GM18909 (cell line): ENCODE measurements around the gene TUBA4A.

Source experiments
- ATAC-seq: cut with Tn5 transposase; IDR thresholded peaks from one replicate; pipeline ENCODE4 v1.9.1; 2021; ENCODE audit warnings: mild to moderate bottlenecking; ENCODE audit not compliant: unreplicated experiment, poor library complexity

TUBA4A gene

GRCh38 chr2:219245899-219246230, 7.9 kb downstream of the TUBA4A start:
- no peak for ATAC-seq

DNA sequence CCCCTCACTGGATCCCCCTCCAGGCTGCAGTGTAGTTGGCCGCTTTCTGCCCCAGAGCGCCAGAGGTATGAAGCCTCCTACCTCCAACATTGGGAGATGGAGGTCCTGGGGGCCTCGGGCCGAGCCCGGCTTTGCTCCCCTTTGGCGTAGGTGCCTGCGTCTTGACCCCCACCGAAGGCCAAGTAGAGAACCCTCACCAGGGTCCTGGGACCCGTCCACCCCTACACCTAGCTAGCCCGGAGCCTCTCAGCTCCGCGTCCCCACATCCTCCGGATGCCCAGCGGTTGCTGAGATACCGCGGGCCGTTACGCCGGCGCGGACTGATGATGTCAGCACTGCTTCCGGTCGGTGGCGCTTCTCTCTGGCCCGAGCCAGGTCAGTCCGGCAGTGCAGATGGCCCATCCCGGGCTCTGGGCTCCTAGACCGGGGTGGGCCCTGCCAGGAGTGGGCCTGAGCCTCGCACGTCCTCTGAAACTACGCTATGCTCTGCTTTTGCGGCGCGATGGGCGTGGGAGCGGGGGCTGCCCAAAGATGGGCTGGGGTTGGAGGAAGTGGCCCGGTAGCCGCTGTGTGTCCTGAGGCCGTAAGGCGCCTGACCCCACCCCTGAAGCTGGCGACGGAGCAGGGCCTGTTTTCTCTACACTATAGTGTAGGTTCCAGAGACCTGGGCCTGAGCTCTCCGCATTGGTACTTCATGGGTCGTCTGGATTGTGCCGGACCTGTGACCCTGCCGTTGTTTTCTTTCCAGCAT, 8.4 kb downstream of the TUBA4A start, which contains the start of the genes GLB1L and STK16:
TSS of gene GLB1L (minus strand) at position 297 of the 751 bp plus-strand sequence. CDS start 1,871 bp downstream, outside the sequence.
TSS of gene STK16 (plus strand) at position 332 of the 751 bp plus-strand sequence. CDS start 521 bp downstream, outside the sequence.
- peak; percentile 66 for ATAC-seq

DNA sequence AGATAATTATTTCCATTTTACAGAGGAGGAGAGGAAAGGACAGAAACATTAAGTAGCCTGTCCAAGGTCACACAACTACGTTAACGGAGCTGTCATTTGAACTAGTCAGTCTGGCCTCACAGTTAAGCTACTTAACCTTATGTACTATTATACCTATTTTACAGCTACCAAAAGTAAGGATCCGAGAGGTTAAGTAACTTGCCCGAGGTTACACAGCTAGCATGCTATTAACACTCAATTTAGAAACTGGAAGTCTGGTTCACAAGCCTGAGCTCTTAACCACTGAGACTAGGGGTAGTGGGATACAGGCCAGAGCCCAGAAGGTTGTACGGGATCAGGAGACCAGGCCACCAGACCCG, 8.9 kb downstream of the TUBA4A start:
- ATAC-seq = no peak

DNA sequence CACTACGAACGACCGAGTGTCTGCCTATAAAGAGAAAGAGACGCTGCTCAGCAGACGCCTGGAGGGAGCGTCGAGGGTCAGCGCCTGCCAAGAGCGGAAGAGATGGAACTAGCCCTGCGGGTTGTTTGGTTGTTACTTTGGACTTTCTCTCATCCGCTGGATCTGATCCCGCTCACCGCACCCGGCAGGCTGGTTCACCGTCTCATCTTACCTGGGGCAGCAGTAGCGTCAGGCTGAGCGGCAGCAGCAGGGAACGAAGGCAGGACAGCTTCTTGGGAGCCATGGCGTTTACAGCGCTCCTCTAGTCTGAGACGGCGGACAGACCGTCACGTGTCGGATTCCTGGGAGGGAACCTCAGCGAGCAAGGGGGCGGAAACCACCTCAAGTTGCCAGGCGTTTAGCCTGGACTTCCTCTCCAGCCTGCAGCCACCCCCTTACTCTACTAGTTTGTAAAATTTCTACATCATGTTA, 10.4 kb downstream of the TUBA4A start:
- no peak for ATAC-seq

DNA sequence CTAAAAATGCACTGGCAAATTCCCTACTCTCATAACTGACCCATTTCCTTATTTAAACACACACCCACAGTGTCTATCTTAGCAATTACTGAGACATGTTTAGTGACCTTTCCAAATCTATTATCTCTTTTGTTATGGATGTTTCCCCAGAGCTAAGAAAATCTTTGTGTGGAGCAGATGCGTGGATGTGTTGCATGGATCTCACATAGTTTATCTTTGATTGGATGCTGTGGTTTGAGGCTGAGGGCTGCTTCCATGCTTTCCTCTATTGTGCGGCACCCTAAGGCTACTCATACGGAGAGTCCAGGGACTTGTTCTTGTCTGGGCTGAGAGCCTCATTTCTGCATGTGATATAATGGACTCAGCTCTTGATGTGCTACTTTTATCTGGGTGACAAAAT, 19.4 kb downstream of the TUBA4A start:
- ATAC-seq = no peak

- ATAC-seq = peak; percentile 19
Observed at GRCh38 chr2:219230059-219230540, 23.6 kb downstream of the TUBA4A start.

DNA sequence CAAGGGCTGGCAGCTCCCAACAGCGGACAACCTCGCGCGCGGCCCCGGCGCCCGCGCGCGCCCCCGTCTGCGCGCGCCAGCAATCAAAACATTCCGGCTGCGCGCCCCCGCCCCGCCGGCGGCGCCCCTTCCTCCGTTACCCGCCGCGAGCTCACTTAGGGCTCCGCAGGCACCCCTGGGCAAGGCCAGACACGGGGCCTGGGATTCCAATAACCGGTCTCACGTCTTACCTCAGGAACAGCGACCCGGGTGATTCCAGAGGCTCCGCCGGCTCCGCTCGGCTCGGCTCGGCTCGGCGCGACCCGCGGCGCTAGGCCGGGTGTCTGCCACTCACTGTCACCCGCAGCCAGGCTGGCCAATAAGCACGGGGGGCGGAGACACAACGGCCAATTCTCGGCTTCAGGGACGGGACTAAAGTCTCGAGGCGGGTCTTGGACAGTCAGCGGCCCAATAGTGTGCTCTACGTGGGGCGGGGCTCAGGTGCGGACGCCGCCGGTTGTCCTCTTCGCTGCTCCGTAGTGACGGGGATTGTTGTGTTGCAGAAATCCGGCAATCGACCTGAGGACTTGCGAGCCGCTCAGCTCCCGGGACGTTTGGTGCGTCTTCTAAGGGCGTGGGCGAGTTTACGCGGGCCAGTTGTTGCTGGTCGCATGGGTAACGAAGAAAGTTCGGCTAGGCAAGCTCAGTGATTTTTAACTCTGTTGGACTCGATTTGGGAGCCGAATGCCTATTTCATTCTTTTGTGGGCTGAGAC, 24.2 kb downstream of the TUBA4A start, which contains the start of the genes ANKZF1 and ATG9A:
TSS of gene ANKZF1 (plus strand) at position 502 of the 754 bp plus-strand sequence. CDS start 452 bp downstream, outside the sequence.
TSS of gene ATG9A (minus strand) at position 332 of the 754 bp plus-strand sequence. CDS start 1,612 bp downstream, outside the sequence.
- peak; percentile 97 for ATAC-seq

GRCh38 chr2:219228911-219229304, 24.8 kb downstream of the TUBA4A start:
- no peak for ATAC-seq

- ATAC-seq = no peak
Observed at GRCh38 chr2:219228041-219228910, 25.4 kb downstream of the TUBA4A start.

DNA sequence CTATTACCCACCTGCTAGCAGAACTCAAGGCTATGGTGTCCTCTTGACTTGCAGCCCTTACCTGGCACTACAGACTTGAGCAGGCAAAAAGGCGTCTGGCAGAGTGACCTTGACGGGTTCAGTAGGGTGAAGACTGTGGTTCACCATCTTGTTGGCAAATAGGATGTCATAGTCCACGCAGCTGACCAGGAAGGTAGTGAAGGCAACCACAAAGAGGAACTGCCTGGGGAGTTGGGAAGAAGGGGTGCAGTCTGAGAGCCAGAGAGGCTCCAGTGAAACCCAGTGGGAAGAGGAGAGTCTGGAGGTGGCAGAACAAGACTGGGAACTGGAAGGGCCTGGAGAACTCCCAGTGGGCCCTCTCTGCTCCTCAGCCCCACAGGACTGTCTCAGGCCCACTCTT, 28.4 kb downstream of the TUBA4A start:
- ATAC-seq = no peak

DNA sequence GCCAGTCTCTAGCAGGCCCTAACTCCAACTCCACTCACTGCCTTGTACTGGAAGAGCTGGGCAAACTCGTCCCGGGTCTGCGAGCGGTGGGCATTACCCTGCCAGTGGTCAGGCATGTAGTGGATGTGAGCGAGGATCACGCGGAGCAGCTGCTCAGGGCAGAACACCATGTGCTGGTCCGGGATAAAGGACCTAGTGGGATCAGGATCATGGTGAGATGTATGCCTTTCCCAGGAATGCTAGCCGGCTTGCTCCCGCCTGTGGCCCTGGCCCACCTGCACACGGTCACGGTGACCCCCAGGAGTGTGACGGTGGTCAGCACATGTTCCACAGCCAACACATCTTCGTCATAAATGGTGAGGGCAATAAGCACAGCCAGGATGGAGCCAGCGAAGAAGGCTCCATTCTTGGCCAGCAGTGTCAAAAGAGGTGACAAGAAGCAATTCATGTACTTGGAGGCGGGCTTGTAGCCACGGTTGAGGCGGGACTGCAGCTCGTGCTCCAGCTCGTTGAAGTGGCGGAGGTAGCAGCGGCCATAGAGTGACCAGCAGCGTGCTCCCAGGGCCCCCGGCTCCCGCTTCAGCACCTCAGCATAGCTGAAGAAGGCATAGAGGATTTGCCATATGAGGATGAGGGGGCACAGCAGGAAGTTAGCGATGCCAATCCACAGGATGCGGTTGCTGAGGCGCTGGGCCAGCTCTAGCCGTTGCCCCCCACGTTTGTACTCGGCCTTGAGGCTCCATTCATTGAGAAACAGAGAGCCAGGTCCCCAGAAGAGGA, 29.7 kb downstream of the TUBA4A start:
- no peak for ATAC-seq

GRCh38 chr2:219221957-219222518, 31.7 kb downstream of the TUBA4A start:
- no peak for ATAC-seq

- ATAC-seq = no peak
Observed at GRCh38 chr2:219220652-219221402, 32.9 kb downstream of the TUBA4A start.

DNA sequence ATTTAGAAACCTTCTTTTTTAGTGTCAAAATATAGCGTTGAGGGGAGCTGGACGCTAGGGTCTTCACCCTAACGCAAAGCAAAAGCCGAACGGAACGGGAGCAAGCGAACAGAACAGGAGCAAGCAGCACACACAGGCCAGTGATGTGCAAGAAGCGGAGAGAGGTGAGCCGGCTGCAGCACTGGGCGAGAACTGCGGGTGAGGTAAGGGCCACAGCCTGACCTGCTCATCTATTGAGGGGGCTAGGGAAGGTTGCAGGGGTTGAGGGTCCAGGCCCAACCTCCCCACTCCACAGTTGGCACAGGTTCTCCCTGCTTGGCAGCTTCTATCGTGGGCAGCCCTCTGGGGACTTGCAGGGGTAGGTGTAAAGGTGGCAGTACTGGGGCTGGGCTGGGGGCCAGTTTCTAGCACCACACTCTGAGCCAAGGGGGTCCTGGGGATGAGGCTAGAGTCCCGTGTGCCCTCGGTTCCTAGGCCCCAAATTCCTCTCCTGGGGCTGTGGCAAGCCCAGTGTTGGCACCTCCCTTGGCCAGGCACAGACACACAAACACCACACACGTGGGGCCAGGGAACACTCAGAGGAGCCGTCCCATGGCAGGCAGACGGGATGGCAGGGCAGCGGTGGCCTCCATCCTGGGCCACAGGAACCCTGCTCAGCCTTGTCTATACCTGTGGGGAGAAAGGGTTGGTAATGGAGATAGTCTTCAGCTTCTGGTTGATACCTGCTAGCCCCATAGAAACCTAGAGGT, 33.8 kb downstream of the TUBA4A start:
- no peak for ATAC-seq

DNA sequence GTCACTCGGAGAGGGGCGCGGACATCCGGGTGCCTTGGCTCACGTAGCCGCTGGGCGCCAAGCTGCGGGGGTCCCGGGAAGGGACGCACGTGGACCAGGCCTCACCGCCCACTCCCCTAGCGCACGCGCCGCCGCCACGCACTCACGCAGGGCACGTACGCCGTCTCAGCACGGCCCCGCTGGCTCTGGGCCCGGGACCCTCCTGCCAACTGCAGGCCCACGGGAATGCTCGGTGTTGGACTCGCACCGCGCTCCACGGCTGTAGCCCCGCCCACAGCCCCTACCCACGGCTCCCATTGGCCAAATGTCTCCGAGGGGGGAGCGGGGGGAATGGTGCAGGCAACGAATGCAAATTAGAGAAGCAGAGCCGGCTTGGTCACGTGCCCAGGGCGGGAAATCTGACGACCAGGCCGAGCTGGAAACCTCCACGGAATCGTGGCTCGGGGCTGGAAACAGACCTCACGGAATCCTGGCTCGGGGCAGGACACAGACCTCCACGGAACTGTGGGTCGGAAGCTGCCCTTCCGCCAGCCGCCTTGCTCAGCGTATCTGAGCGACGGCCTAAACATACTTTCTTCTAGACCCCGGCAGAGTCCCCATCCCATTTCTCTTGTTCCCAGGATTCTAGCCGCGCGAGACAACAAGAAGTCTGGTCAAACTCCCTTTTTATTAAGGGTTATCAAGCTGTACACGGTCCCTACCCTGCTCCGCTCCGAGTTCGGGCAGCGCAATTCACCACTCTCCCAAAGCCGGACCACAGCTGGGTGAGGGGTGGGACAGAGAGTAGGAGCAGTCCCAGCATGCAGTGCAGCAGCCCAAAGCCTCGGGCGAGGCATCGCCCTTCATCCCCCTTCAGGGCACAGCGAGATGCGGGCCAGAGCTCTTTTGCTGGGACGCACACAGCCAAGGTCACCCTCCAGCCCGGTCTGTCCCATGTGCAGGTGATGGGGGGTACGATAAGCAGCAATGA, 34.7 kb downstream of the TUBA4A start, which contains the start of gene ABCB6:
TSS of gene ABCB6 (minus strand) at position 227 of the 970 bp plus-strand sequence. CDS start 285 bp downstream, outside the sequence.
- peak; percentile 81 for ATAC-seq

GRCh38 chr2:219218217-219218731, 35.4 kb downstream of the TUBA4A start:
- peak; percentile 22 for ATAC-seq
